ENCODE measurements around the gene ZNF438.

ZNF438 gene

DNA sequence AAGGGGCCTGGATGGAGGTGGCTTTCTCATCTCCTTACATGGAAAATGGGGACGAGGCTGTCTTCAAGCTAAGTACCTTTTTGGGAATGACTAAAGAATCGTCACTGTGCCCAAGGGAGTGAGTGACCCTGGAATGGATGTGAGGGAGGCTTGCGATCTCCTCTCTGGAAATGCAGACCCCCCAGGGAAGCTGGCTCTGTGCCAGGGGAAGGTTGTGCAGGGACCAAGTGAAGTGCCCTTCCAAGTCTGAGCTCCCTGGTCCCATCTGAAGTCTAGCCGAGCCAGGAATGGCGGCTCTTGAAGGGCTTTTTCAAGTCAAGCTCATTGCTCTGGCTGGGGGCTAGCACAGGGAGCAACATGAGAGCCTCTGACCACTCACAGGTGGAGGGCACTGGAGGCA, 221.2 kb downstream of the ZNF438 start:
- Histone ChIP-seq H3K9ac (ENCODE audit: low read depth, low read length) (no peak overlapping the region), H3K79me2 (ENCODE audit: insufficient read depth, low read length) (no peaks in the 10 kb centered on the region), H4K20me1 (ENCODE audit: insufficient read depth, low read length) (no peaks in the 10 kb centered on the region), H3K27ac (ENCODE audit: low read length) (no peak overlapping the region), H3K4me1 (ENCODE audit: insufficient read depth, low read length) (peaks cover 11% of the 10 kb centered on the region), H3K27me3 (ENCODE audit: insufficient read depth, low read length, poor library complexity) (no peaks in the 10 kb centered on the region), H3K4me3 (ENCODE audit: low read depth in 1 of 2, low read length in 2 of 2) (no peak overlapping the region), H3K9me3 (ENCODE audit: insufficient read depth, low read length, severe bottlenecking) (no peaks in the 10 kb centered on the region), H3K36me3 (ENCODE audit: insufficient read depth, low read length) (no peaks in the 10 kb centered on the region), H3K4me2 (ENCODE audit: insufficient read depth, low read length) (no peak overlapping the region), H2AFZ (ENCODE audit: low read depth, low read length) (no peak overlapping the region)
- no peak for TF ChIP-seq EZH2 (IDR thresholded peaks at IDR 0.05; ENCODE audit: borderline replicate concordance, low read depth, low read length, severe bottlenecking)
- TF ChIP-seq, protein P1, sequence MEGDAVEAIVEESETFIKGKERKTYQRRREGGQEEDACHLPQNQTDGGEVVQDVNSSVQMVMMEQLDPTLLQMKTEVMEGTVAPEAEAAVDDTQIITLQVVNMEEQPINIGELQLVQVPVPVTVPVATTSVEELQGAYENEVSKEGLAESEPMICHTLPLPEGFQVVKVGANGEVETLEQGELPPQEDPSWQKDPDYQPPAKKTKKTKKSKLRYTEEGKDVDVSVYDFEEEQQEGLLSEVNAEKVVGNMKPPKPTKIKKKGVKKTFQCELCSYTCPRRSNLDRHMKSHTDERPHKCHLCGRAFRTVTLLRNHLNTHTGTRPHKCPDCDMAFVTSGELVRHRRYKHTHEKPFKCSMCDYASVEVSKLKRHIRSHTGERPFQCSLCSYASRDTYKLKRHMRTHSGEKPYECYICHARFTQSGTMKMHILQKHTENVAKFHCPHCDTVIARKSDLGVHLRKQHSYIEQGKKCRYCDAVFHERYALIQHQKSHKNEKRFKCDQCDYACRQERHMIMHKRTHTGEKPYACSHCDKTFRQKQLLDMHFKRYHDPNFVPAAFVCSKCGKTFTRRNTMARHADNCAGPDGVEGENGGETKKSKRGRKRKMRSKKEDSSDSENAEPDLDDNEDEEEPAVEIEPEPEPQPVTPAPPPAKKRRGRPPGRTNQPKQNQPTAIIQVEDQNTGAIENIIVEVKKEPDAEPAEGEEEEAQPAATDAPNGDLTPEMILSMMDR (IDR thresholded peaks at IDR 0.05; ENCODE audit: borderline replicate concordance, extremely low read depth, low read length, poor library complexity, severe bottlenecking), result no peak
- DNase-seq (no peak), ATAC-seq (ENCODE audit: insufficient read depth, low read depth) (no peak)

DNA sequence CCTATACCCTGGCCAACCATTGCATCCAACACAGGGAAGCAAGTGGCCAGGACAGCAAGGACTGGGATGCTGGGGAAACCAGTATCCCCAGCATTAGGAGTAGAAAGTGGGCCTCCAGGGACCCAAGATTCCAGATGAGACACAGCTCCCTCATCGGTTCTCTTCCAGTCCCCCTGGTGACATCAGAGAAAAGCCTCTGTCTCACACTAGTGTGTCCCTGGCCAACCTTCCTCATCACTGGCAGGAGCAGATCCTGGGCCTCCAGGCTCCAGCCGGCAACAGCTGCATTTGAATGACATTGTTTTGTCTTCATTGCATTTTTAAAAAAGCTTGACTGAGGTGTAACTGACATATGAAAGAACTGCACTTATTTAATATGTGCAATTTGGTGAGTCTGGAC, 224.8 kb downstream of the ZNF438 start:
- TF ChIP-seq EZH2 (IDR thresholded peaks at IDR 0.05; ENCODE audit: borderline replicate concordance, low read depth, low read length, severe bottlenecking), result no peak
- TF ChIP-seq, protein P1 (IDR thresholded peaks at IDR 0.05; ENCODE audit: borderline replicate concordance, extremely low read depth, low read length, poor library complexity, severe bottlenecking), result no peak
- Histone ChIP-seq H3K4me1 (ENCODE audit: insufficient read depth, low read length) (no peaks in the 10 kb centered on the region), H4K20me1 (ENCODE audit: insufficient read depth, low read length) (no peaks in the 10 kb centered on the region), H2AFZ (ENCODE audit: low read depth, low read length) (no peak overlapping the region), H3K4me3 (ENCODE audit: low read depth in 1 of 2, low read length in 2 of 2) (no peak overlapping the region), H3K36me3 (ENCODE audit: insufficient read depth, low read length) (no peaks in the 10 kb centered on the region), H3K27me3 (ENCODE audit: insufficient read depth, low read length, poor library complexity) (no peaks in the 10 kb centered on the region), H3K27ac (ENCODE audit: low read length) (no peak overlapping the region), H3K9ac (ENCODE audit: low read depth, low read length) (no peak overlapping the region), H3K9me3 (ENCODE audit: insufficient read depth, low read length, severe bottlenecking) (no peaks in the 10 kb centered on the region), H3K79me2 (ENCODE audit: insufficient read depth, low read length) (no peaks in the 10 kb centered on the region), H3K4me2 (ENCODE audit: insufficient read depth, low read length) (no peak overlapping the region)
- ATAC-seq (ENCODE audit: insufficient read depth, low read depth) (no peak), DNase-seq (no peak)

DNA sequence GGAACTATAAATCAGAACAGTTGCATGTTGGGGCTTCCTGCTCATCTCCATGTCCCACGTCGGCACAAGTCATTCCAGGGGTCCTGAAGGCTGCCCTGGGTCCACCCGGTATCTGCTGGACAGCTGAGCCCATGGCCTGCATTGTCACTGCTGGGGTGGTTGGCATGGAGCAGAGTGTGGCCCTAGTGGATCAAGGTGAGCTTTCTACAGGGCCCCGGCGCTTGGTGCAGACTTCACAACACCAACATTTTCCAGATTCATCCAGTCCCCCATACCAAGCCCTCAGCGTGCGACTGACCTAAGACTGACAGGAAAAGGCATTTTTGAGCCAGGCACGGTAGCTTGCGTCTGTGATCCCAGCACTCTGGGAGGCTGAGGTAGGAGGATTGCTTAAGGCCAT, 226.6 kb downstream of the ZNF438 start:
- Histone ChIP-seq H3K27ac (ENCODE audit: low read length) (no peak overlapping the region), H4K20me1 (ENCODE audit: insufficient read depth, low read length) (no peaks in the 10 kb centered on the region), H3K4me2 (ENCODE audit: insufficient read depth, low read length) (no peak overlapping the region), H3K9ac (ENCODE audit: low read depth, low read length) (no peak overlapping the region), H3K79me2 (ENCODE audit: insufficient read depth, low read length) (no peaks in the 10 kb centered on the region), H3K4me3 (ENCODE audit: low read depth in 1 of 2, low read length in 2 of 2) (no peak overlapping the region), H3K36me3 (ENCODE audit: insufficient read depth, low read length) (no peaks in the 10 kb centered on the region), H3K4me1 (ENCODE audit: insufficient read depth, low read length) (no peaks in the 10 kb centered on the region), H3K9me3 (ENCODE audit: insufficient read depth, low read length, severe bottlenecking) (no peaks in the 10 kb centered on the region), H2AFZ (ENCODE audit: low read depth, low read length) (no peak overlapping the region), H3K27me3 (ENCODE audit: insufficient read depth, low read length, poor library complexity) (no peaks in the 10 kb centered on the region)
- ATAC-seq (ENCODE audit: insufficient read depth, low read depth), result no peak
- no peak for TF ChIP-seq EZH2 (IDR thresholded peaks at IDR 0.05; ENCODE audit: borderline replicate concordance, low read depth, low read length, severe bottlenecking)
- no peak for DNase-seq

DNA sequence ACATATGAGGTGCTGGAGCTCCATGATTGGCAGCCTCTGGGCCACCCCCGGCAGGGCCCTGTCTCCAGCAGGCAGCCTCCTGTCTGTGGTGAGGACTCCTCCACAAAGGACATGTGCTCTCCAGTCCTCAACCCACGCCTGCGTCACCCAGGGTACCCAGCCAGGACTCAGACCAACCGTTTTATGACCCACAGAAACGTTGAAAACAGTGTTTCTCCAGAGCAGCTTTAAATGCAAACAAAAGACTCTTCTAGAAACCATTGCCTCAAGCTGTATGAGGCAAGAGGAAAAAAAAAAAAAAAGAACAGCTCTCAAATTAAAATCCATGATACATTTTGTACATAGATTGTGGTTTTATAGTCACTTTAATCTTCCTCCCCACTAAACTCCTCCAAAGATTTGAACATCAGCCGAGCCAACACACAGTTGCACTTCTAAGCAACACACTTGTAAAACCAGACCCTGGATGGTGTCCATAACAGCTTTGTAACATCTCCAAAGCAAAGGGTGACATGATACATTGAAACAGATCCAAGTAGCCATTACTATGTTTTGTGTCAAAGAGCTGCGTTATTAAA, 227.1 kb downstream of the ZNF438 start:
- no peaks in the 10 kb centered on the region for H3K36me3 ChIP-seq (ENCODE audit: insufficient read depth, low read length)
- H2AFZ ChIP-seq (ENCODE audit: low read depth, low read length), result no peak overlapping the region
- no peaks in the 10 kb centered on the region for H3K27me3 ChIP-seq (ENCODE audit: insufficient read depth, low read length, poor library complexity)
- no peak overlapping the region for H3K9ac ChIP-seq (ENCODE audit: low read depth, low read length)
- DNase-seq, result no peak
- H3K27ac ChIP-seq (ENCODE audit: low read length), result no peak overlapping the region
- ATAC-seq (ENCODE audit: insufficient read depth, low read depth), result no peak
- TF ChIP-seq, protein P1 (IDR thresholded peaks at IDR 0.05; ENCODE audit: borderline replicate concordance, extremely low read depth, low read length, poor library complexity, severe bottlenecking), result no peak
- TF ChIP-seq EZH2 (IDR thresholded peaks at IDR 0.05; ENCODE audit: borderline replicate concordance, low read depth, low read length, severe bottlenecking), result no peak
- no peaks in the 10 kb centered on the region for H4K20me1 ChIP-seq (ENCODE audit: insufficient read depth, low read length)
- H3K79me2 ChIP-seq (ENCODE audit: insufficient read depth, low read length), result no peaks in the 10 kb centered on the region
- H3K4me2 ChIP-seq (ENCODE audit: insufficient read depth, low read length), result no peak overlapping the region
- no peaks in the 10 kb centered on the region for H3K9me3 ChIP-seq (ENCODE audit: insufficient read depth, low read length, severe bottlenecking)
- no peak overlapping the region for H3K4me3 ChIP-seq (ENCODE audit: low read depth in 1 of 2, low read length in 2 of 2)
- no peaks in the 10 kb centered on the region for H3K4me1 ChIP-seq (ENCODE audit: insufficient read depth, low read length)
